Parathyroid adenoma (tissue), 2 donors: Measurements from ENCODE around the gene SMAD3.

Experiments
- H2AFZ ChIP-seq: fragments of 300-600 bp; sonication (generic); one replicate; pipeline ENCODE4 v1.7.0; 2017; ENCODE audit warnings: antibody characterized with exemption, mild to moderate bottlenecking
- H3K27ac ChIP-seq: fragments of 300-600 bp; sonication (generic); one replicate; pipeline ENCODE4 v1.7.0; 2017
- H3K27me3 ChIP-seq: fragments of 300-600 bp; sonication (generic); one replicate; pipeline ENCODE4 v1.7.0; 2017; ENCODE audit warnings: low read length; ENCODE audit not compliant: control insufficient read depth, insufficient read depth
- H3K36me3 ChIP-seq: fragments of 300-600 bp; sonication (generic); one replicate; pipeline ENCODE4 v1.7.0; 2017; ENCODE audit warnings: low read length; ENCODE audit not compliant: control insufficient read depth, insufficient read depth
- H3K4me1 ChIP-seq: fragments of 300-600 bp; sonication (generic); one replicate; pipeline ENCODE4 v1.7.0; 2017; ENCODE audit warnings: control low read depth
- H3K4me2 ChIP-seq: fragments of 300-600 bp; sonication (generic); one replicate; pipeline ENCODE4 v1.7.0; 2017; ENCODE audit warnings: low read length
- H3K4me3 ChIP-seq: fragments of 300-600 bp; sonication (generic); one replicate; pipeline ENCODE4 v1.7.0; 2017; ENCODE audit warnings: low read depth, low read length
- H3K79me2 ChIP-seq: fragments of 300-600 bp; sonication (generic); one replicate; pipeline ENCODE4 v1.7.0; 2017; ENCODE audit warnings: control low read depth
- H3K9ac ChIP-seq: fragments of 300-600 bp; sonication (generic); one replicate; pipeline ENCODE4 v1.7.0; 2017; ENCODE audit warnings: mild to moderate bottlenecking
- H3K9me3 ChIP-seq: fragments of 300-600 bp; sonication (generic); one replicate; pipeline ENCODE4 v1.7.0; 2017; ENCODE audit warnings: low read length; ENCODE audit not compliant: control insufficient read depth
- TF ChIP-seq, protein P1 (sequence below): fragments of 300-600 bp; sonication (generic); IDR thresholded peaks from one replicate; pipeline ENCODE4 v1.7.0; 2017; ENCODE audit warnings: antibody characterized with exemption, mild to moderate bottlenecking
- donor health status: primary hyperparathyroidism.

Gene SMAD3

DNA sequence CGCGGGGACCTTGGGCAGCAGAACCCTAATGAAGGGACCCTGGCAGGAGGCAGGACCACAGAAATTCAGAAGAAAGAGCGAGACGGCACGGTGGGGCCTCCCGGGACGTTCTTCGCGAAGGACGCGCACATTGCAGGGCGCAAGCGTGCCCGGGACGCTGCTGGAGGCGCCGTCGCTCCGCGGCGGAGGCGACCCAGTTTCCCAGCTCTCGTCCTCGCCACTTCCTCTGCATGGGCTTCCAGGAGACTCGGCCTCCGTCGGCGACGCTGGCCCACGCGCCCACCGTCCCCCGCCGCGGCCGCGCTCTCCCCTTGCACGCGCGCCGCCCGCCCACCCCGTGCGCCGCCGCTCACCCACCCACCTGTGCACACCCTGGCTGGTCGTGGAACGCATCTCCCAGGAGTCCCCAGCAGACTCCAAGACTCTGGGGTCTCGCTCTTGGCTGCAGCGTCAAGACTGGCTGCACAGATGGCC lies 31.8 kb upstream of the SMAD3 start:
- no peaks in the 10 kb centered on the region for H3K36me3 ChIP-seq
- H2AFZ ChIP-seq, result peak overlapping the region; percentile 53
- H3K4me2 ChIP-seq, result peak overlapping the region; percentile 37
- H3K27ac ChIP-seq, result no peak overlapping the region
- no peak overlapping the region for H3K9ac ChIP-seq
- no peaks in the 10 kb centered on the region for H3K9me3 ChIP-seq
- H3K4me1 ChIP-seq, result no peaks in the 10 kb centered on the region
- TF ChIP-seq, protein P1, sequence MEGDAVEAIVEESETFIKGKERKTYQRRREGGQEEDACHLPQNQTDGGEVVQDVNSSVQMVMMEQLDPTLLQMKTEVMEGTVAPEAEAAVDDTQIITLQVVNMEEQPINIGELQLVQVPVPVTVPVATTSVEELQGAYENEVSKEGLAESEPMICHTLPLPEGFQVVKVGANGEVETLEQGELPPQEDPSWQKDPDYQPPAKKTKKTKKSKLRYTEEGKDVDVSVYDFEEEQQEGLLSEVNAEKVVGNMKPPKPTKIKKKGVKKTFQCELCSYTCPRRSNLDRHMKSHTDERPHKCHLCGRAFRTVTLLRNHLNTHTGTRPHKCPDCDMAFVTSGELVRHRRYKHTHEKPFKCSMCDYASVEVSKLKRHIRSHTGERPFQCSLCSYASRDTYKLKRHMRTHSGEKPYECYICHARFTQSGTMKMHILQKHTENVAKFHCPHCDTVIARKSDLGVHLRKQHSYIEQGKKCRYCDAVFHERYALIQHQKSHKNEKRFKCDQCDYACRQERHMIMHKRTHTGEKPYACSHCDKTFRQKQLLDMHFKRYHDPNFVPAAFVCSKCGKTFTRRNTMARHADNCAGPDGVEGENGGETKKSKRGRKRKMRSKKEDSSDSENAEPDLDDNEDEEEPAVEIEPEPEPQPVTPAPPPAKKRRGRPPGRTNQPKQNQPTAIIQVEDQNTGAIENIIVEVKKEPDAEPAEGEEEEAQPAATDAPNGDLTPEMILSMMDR, result no peak
- no peaks in the 10 kb centered on the region for H3K27me3 ChIP-seq
- no peak overlapping the region for H3K4me3 ChIP-seq
- H3K79me2 ChIP-seq, result no peaks in the 10 kb centered on the region

GRCh38 chr15:67035886-67036285 lies 29.5 kb upstream of the SMAD3 start:
- no peaks in the 10 kb centered on the region for H3K79me2 ChIP-seq
- H3K27me3 ChIP-seq, result no peaks in the 10 kb centered on the region
- H3K4me3 ChIP-seq, result no peak overlapping the region

DNA sequence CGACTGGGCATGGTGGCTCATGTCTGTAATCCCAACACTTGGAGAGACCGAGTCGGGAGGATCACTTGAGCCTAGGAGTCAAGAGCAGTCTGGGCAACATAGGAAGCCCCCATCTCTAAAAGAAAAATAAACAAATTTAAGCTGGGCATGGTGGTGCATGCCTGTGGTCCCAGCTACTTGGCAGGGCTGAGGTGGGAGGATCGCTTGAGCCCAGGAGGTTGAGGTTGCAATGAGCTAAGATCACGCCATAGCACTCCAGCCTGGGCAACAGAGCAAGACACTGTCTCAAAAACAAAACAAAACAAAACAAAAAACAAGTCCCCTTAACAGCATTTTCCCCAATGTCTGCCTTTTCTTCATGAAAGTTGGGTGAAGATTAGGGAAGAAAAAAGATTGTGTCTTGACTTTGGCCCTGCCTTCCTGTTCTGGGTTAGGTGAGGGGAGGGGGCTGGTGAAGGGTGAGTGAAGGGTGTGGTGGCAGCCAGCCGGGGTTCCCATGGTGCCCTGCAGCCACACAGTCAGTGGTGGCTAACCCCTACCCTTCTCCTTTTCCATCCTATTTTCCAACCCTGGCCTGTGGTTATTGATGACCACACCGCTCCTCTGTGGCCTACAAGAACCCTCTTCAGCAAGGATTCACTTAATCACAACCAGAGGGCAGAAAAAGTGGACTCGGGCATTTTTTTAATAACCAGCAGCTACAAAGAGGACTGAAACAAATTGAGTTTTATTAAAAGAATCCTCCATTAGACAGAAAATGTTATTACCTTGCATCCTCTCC lies 28.4 kb upstream of the SMAD3 start:
- Histone ChIP-seq H3K9ac (no peak overlapping the region), H2AFZ (no peak overlapping the region), H3K79me2 (no peaks in the 10 kb centered on the region), H3K4me3 (no peak overlapping the region), H3K27me3 (no peaks in the 10 kb centered on the region), H3K4me2 (no peak overlapping the region), H3K9me3 (no peaks in the 10 kb centered on the region), H3K4me1 (no peaks in the 10 kb centered on the region), H3K27ac (no peak overlapping the region), H3K36me3 (no peaks in the 10 kb centered on the region)
- TF ChIP-seq, protein P1, result no peak

More at GRCh38 chr15:67035886-67036285, 29.5 kb upstream of the SMAD3 start:
- no peak overlapping the region for H3K4me2 ChIP-seq
- no peaks in the 10 kb centered on the region for H3K36me3 ChIP-seq
- no peaks in the 10 kb centered on the region for H3K9me3 ChIP-seq
- H3K27ac ChIP-seq, result no peak overlapping the region
- no peak overlapping the region for H2AFZ ChIP-seq
- TF ChIP-seq, protein P1, result no peak
- H3K9ac ChIP-seq, result no peak overlapping the region
- no peaks in the 10 kb centered on the region for H3K4me1 ChIP-seq

GRCh38 chr15:67037694-67038093 lies 27.7 kb upstream of the SMAD3 start:
- Histone ChIP-seq H3K27ac (no peak overlapping the region), H3K4me1 (no peaks in the 10 kb centered on the region), H3K79me2 (no peaks in the 10 kb centered on the region), H2AFZ (no peak overlapping the region), H3K4me2 (no peak overlapping the region), H3K4me3 (no peak overlapping the region), H3K9me3 (no peaks in the 10 kb centered on the region), H3K9ac (no peak overlapping the region), H3K36me3 (no peaks in the 10 kb centered on the region), H3K27me3 (no peaks in the 10 kb centered on the region)
- TF ChIP-seq, protein P1, result no peak

DNA sequence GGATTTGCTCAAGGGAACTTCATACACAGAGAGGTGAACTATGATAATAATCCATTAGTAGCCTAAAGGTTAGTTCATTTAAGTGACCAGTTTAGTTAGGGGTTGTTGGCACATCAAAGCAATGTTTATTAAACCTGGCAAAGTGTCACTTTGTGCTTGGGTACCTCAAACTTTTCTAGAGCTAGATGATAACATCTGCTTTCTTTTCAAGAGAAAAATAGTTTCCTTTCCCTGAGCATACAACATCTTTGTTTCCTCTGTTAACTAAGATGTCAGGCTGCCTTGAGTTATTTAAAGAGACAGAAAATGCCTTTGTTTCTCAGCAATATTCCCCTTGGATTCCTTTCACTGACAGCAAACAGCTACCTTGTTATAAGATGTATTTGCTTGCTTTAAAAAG lies 26.7 kb upstream of the SMAD3 start:
- TF ChIP-seq, protein P1, result no peak
- no peaks in the 10 kb centered on the region for H3K4me1 ChIP-seq
- no peaks in the 10 kb centered on the region for H3K36me3 ChIP-seq
- H3K79me2 ChIP-seq, result no peaks in the 10 kb centered on the region
- no peak overlapping the region for H3K9ac ChIP-seq
- no peak overlapping the region for H3K4me2 ChIP-seq
- H3K4me3 ChIP-seq, result no peak overlapping the region
- no peak overlapping the region for H2AFZ ChIP-seq
- no peak overlapping the region for H3K27ac ChIP-seq
- no peaks in the 10 kb centered on the region for H3K9me3 ChIP-seq
- no peaks in the 10 kb centered on the region for H3K27me3 ChIP-seq
